Neutrophil (primary cell): ENCODE measurements around the gene NTN1.

Experiments used
- H3K27ac ChIP-seq: fragments of 200-600 bp; sonication (generic); 2 replicates; pipeline ENCODE4 v1.5.1; 2016; ENCODE audit warnings: mild to moderate bottlenecking, moderate library complexity
- H3K27me3 ChIP-seq: fragments of 200-600 bp; sonication (generic); 2 replicates; pipeline ENCODE4 v1.6.0; 2016; ENCODE audit warnings: mild to moderate bottlenecking
- H3K36me3 ChIP-seq: fragments of 200-600 bp; sonication (generic); 2 replicates; pipeline ENCODE4 v1.5.1; 2017
- H3K4me1 ChIP-seq, 2 experiments: fragments of 200-600 bp in 1 of 2; sonication (generic) in 1 of 2; 1 replicate in 1 of 2; 2 replicates in 1 of 2; pipeline versions ENCODE4 v1.5.1 to v1.6.1; 2013 to 2016; ENCODE audit warnings: low read depth in 1 of 2, low read length in 1 of 2, mild to moderate bottlenecking in 1 of 2, moderate library complexity in 1 of 2; ENCODE audit not compliant: control insufficient read depth in 1 of 2, insufficient read depth in 1 of 2
- H3K4me3 ChIP-seq, 2 experiments: fragments of 200-600 bp in 1 of 2; sonication (generic) in 1 of 2; 1 replicate in 1 of 2; 2 replicates in 1 of 2; pipeline ENCODE4 v1.5.1; 2013 to 2016; ENCODE audit warnings: low read depth in 1 of 2, low read length in 1 of 2, mild to moderate bottlenecking in 1 of 2, moderate library complexity in 1 of 2
- H3K9me3 ChIP-seq: fragments of 200-600 bp; sonication (generic); 2 replicates; pipeline ENCODE4 v1.5.1; 2016
- TF ChIP-seq, protein P1 (sequence below): fragments of 200-600 bp; sonication (generic); IDR thresholded peaks from 2 replicates; pipeline ENCODE4 v1.5.1; 2016; ENCODE audit warnings: antibody characterized with exemption

Gene NTN1

DNA sequence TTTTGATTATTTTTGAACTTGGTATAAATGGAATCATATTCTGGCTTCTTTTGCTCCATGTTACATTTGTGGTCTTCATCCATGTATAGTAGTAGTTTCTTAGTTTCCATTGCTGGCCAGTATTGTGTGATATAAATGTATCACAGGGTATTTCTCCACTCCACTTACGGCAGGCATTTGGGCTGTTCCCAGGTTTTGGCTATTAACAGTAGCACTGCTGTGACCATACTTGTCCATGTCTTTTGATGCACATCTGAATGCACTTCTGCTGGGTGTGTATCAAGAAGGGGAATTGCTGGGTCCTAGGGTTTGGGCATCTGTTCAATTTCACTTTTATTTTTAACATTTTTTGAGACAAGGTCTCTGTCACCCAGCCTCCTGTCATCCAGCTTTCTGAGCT, 13.9 kb downstream of the NTN1 start:
- no peaks in the 10 kb centered on the region for H3K4me1 ChIP-seq
- H3K27ac ChIP-seq = no peak overlapping the region
- H3K27me3 ChIP-seq = peaks cover 13% of the 10 kb centered on the region
- TF ChIP-seq, protein P1, sequence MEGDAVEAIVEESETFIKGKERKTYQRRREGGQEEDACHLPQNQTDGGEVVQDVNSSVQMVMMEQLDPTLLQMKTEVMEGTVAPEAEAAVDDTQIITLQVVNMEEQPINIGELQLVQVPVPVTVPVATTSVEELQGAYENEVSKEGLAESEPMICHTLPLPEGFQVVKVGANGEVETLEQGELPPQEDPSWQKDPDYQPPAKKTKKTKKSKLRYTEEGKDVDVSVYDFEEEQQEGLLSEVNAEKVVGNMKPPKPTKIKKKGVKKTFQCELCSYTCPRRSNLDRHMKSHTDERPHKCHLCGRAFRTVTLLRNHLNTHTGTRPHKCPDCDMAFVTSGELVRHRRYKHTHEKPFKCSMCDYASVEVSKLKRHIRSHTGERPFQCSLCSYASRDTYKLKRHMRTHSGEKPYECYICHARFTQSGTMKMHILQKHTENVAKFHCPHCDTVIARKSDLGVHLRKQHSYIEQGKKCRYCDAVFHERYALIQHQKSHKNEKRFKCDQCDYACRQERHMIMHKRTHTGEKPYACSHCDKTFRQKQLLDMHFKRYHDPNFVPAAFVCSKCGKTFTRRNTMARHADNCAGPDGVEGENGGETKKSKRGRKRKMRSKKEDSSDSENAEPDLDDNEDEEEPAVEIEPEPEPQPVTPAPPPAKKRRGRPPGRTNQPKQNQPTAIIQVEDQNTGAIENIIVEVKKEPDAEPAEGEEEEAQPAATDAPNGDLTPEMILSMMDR = no peak
- no peak overlapping the region for H3K4me3 ChIP-seq
- H3K9me3 ChIP-seq = no peaks in the 10 kb centered on the region
- no peaks in the 10 kb centered on the region for H3K36me3 ChIP-seq

- Histone ChIP-seq H3K9me3 (no peaks in the 10 kb centered on the region), H3K4me3 (no peak overlapping the region), H3K36me3 (no peaks in the 10 kb centered on the region), H3K27me3 (peaks cover 6% of the 10 kb centered on the region), H3K4me1 (no peaks in the 10 kb centered on the region), H3K27ac (no peak overlapping the region)
- TF ChIP-seq, protein P1 = no peak
Measured at GRCh38 chr17:9036336-9036735, 15.0 kb downstream of the NTN1 start.

- no peaks in the 10 kb centered on the region for H3K36me3 ChIP-seq
- H3K4me1 ChIP-seq = no peaks in the 10 kb centered on the region
- no peak overlapping the region for H3K27ac ChIP-seq
- no peaks in the 10 kb centered on the region for H3K9me3 ChIP-seq
- H3K27me3 ChIP-seq = no peaks in the 10 kb centered on the region
- no peak overlapping the region for H3K4me3 ChIP-seq
- TF ChIP-seq, protein P1 = no peak
Measured at GRCh38 chr17:9037736-9038135, 16.4 kb downstream of the NTN1 start.

GRCh38 chr17:9038380-9038779, 17.1 kb downstream of the NTN1 start:
- no peaks in the 10 kb centered on the region for H3K9me3 ChIP-seq
- no peaks in the 10 kb centered on the region for H3K27me3 ChIP-seq
- TF ChIP-seq, protein P1 = no peak
- H3K4me3 ChIP-seq = no peak overlapping the region
- no peaks in the 10 kb centered on the region for H3K36me3 ChIP-seq
- no peak overlapping the region for H3K27ac ChIP-seq
- H3K4me1 ChIP-seq = no peaks in the 10 kb centered on the region

GRCh38 chr17:9044772-9045463, 23.6 kb downstream of the NTN1 start:
- no peaks in the 10 kb centered on the region for H3K36me3 ChIP-seq
- TF ChIP-seq, protein P1 = no peak
- no peak overlapping the region for H3K27ac ChIP-seq
- peaks cover 6% of the 10 kb centered on the region for H3K27me3 ChIP-seq
- no peaks in the 10 kb centered on the region for H3K9me3 ChIP-seq
- no peaks in the 10 kb centered on the region for H3K4me1 ChIP-seq
- no peak overlapping the region for H3K4me3 ChIP-seq
